Spleen (tissue), 11 donors: ENCODE results near the gene PDE8B. TPM values are rescaled to one million over a fixed set of nuclear protein-coding genes. Genes with fewer than 3 reads are reported as not detected.
A peak's percentile ranks its signal among the peaks of the same experiment; 100 is the strongest.

Experiments
- DNase-seq: peaks from one replicate; pipeline ENCODE4 v3.0.0-alpha.2; 2020
- H3K27ac ChIP-seq, 8 donors: fragments of 200-600 bp; sonication (generic) in 7 of 8; 1 replicate in 4 of 8; 2 replicates in 4 of 8; pipeline versions ENCODE4 v1.5.0 to v1.8.0; 2016 to 2021; ENCODE audit warnings: inconsistent platforms in 4 of 8, mild to moderate bottlenecking in 4 of 8, moderate library complexity in 1 of 8
- H3K27me3 ChIP-seq, 7 donors: fragments of 200-600 bp; sonication (generic) in 6 of 7; replicated peaks in 1 of 7; 1 replicate in 4 of 7; 2 replicates in 3 of 7; pipeline versions ENCODE4 v1.5.0 to v1.8.0; 2016 to 2021; ENCODE audit warnings: inconsistent platforms in 3 of 7, mild to moderate bottlenecking in 1 of 7
- H3K36me3 ChIP-seq, 6 donors: fragments of 200-600 bp; sonication (generic) in 5 of 6; 1 replicate in 4 of 6; 2 replicates in 2 of 6; pipeline versions ENCODE4 v1.5.0 to v1.8.0; 2016 to 2021; ENCODE audit warnings: inconsistent platforms in 2 of 6
- H3K4me1 ChIP-seq, 6 donors: fragments of 200-600 bp; sonication (generic) in 5 of 6; 1 replicate in 3 of 6; 2 replicates in 3 of 6; pipeline versions ENCODE4 v1.5.0 to v1.8.0; 2016 to 2021; ENCODE audit warnings: inconsistent platforms in 3 of 6
- H3K4me3 ChIP-seq, 8 donors: fragments of 200-600 bp; sonication (generic) in 7 of 8; 1 replicate in 4 of 8; 2 replicates in 4 of 8; pipeline versions ENCODE4 v1.5.0 to v1.8.0; 2016 to 2021; ENCODE audit warnings: inconsistent platforms in 4 of 8, mild to moderate bottlenecking in 4 of 8, moderate library complexity in 2 of 8
- H3K9me3 ChIP-seq, 8 donors: fragments of 200-600 bp; sonication (generic) in 7 of 8; 1 replicate in 4 of 8; 2 replicates in 4 of 8; pipeline versions ENCODE4 v1.5.0 to v1.8.0; 2016 to 2021; ENCODE audit warnings: inconsistent platforms in 4 of 8
- CTCF ChIP-seq, 11 experiments: fragments of 200-600 bp in 7 of 11; fragments of 450-650 bp in 4 of 11; sonication (generic) in 4 of 11; IDR thresholded peaks in 8 of 11; conservative IDR thresholded peaks in 3 of 11; 1 replicate in 7 of 11; 2 replicates in 4 of 11; pipeline versions ENCODE4 v1.4.0 to v1.8.0; 2016 to 2021; ENCODE audit warnings: antibody characterized with exemption in 11 of 11, inconsistent platforms in 4 of 11, mild to moderate bottlenecking in 1 of 11
- POLR2A ChIP-seq, 3 donors: fragments of 450-650 bp; IDR thresholded peaks; one replicate each; pipeline ENCODE4 v1.5.1; 2017; ENCODE audit warnings: antibody characterized with exemption in 3 of 3, mild to moderate bottlenecking in 1 of 3
- POLR2AphosphoS5 ChIP-seq, 3 donors: sonication (generic); formaldehyde crosslinking; IDR thresholded peaks; one replicate each; pipeline ENCODE4 v1.5.1; 2017; ENCODE audit warnings: antibody characterized with exemption in 3 of 3
- WGBS, 5 donors: extraction: QIAGEN DNeasy Blood & Tissue Kit in 3 of 5; methylation state at CpG; one replicate each; pipeline versions ENCODE4 v1.1.5 to v1.1.7; 2013 to 2018; 5-methylcytosine and 5-hydroxymethylcytosine counted together
- intact Hi-C: fragments of 100-400 bp; cut with DNase I; formaldehyde crosslinking; loops from one replicate; pipeline ENCODE4 v1.15.0; 2023; ENCODE audit warnings: low total_unique reads
- polyA plus RNA-seq, 3 donors: library from polyadenylated mRNA; stranded (reverse); fragments of 200-250 nt; gene quantifications; one replicate each; pipeline ENCODE4 v1.2.1, GENCODE V29; 2013
- total RNA-seq, 7 donors: library from RNA; depleted of rRNA in 3 of 7; stranded (reverse); fragments of >200 nt in 3 of 7; fragmentation: NEBNext Ultra II Directional in 4 of 7; extraction: Animal tissue kit (Norgen Biotek cat#: 25700) in 4 of 7; gene quantifications; one replicate each; pipeline versions ENCODE4 v1.1.0 to v1.2.1, GENCODE V29; 2016 to 2021
- donor health status: healthy with polysubstance abuse.
- donor health status: DM: no; HTN: no; CAD: no; lungs with moderate emphysema.
- donor health status: DM: no; HTN: no; CAD: no.
- donor health status: Bipolar disorder and iron deficiency.
- donor health status: healthy.
- donor health status: DM: no; HTN: no; CAD: no.
- donor health status: DM: yes; HTN: yes; CAD: no.

The PDE8B gene
- total and polyA plus RNA-seq, 10 donors, result 0.18 to 1.9 (median 0.85) TPM

- TF ChIP-seq POLR2A (IDR thresholded peaks at IDR 0.05), result no peak
- TF ChIP-seq CTCF (IDR thresholded peaks at IDR 0.05 in 8 of 11, conservative IDR thresholded peaks at IDR 0.05 in 3 of 11), result peak in 2 of 11 experiments; percentile 8
- no peak for TF ChIP-seq POLR2AphosphoS5 (IDR thresholded peaks at IDR 0.05)
- Histone ChIP-seq H3K4me3 (no peak overlapping the region), H3K9me3 (no peaks in the 10 kb centered on the region), H3K4me1 (no peaks in the 10 kb centered on the region), H3K27me3 (no peaks in the 10 kb centered on the region), H3K36me3 (no peaks in the 10 kb centered on the region), H3K27ac (no peak overlapping the region)
- 50 to 62% (median 57%) methylated on average over 3 of the region's 3 CpGs for WGBS, 5 donors
- intact Hi-C loops, result no loop called here
- no peak for DNase-seq
Measured at GRCh38 chr5:77239126-77239741, 28.8 kb downstream of the PDE8B start.

- Histone ChIP-seq H3K4me1 (no peaks in the 10 kb centered on the region), H3K9me3 (no peaks in the 10 kb centered on the region), H3K27ac (no peak overlapping the region), H3K27me3 (no peaks in the 10 kb centered on the region), H3K4me3 (no peak overlapping the region), H3K36me3 (no peaks in the 10 kb centered on the region)
- DNase-seq, result no peak
- intact Hi-C loops, result no loop called here
- TF ChIP-seq POLR2AphosphoS5 (IDR thresholded peaks at IDR 0.05), result no peak
- TF ChIP-seq POLR2A (IDR thresholded peaks at IDR 0.05), result no peak
- TF ChIP-seq CTCF (IDR thresholded peaks at IDR 0.05 in 8 of 11, conservative IDR thresholded peaks at IDR 0.05 in 3 of 11), result no peak
- WGBS, 5 donors, result 24 to 69% (median 58%) methylated on average over 1 of the region's 1 CpG
Measured at GRCh38 chr5:77241444-77241843, 31.0 kb downstream of the PDE8B start.

GRCh38 chr5:77249475-77249874, 39.0 kb downstream of the PDE8B start:
- Histone ChIP-seq H3K4me1 (no peaks in the 10 kb centered on the region), H3K27ac (no peak overlapping the region), H3K36me3 (no peaks in the 10 kb centered on the region), H3K9me3 (no peaks in the 10 kb centered on the region), H3K4me3 (no peak overlapping the region), H3K27me3 (no peaks in the 10 kb centered on the region)
- TF ChIP-seq POLR2AphosphoS5 (IDR thresholded peaks at IDR 0.05), result no peak
- no peak for TF ChIP-seq CTCF (IDR thresholded peaks at IDR 0.05 in 8 of 11, conservative IDR thresholded peaks at IDR 0.05 in 3 of 11)
- TF ChIP-seq POLR2A (IDR thresholded peaks at IDR 0.05), result no peak
- 81 to 87% (median 83%) methylated on average over 2 of the region's 2 CpGs for WGBS, 5 donors
- intact Hi-C loops, result no loop called here
- no peak for DNase-seq

- Histone ChIP-seq H3K36me3 (no peaks in the 10 kb centered on the region), H3K9me3 (no peaks in the 10 kb centered on the region), H3K27me3 (peaks cover 0 to 4% (median 0%) of the 10 kb centered on the region in 7 donors), H3K4me3 (no peak overlapping the region), H3K27ac (no peak overlapping the region), H3K4me1 (no peaks in the 10 kb centered on the region)
- intact Hi-C loops, result no loop called here
- WGBS, 5 donors, result 85 to 95% (median 91%) methylated on average over 4 of the region's 4 CpGs
- TF ChIP-seq CTCF (IDR thresholded peaks at IDR 0.05 in 8 of 11, conservative IDR thresholded peaks at IDR 0.05 in 3 of 11) (no peak), POLR2A (IDR thresholded peaks at IDR 0.05) (no peak), POLR2AphosphoS5 (IDR thresholded peaks at IDR 0.05) (no peak)
- no peak for DNase-seq
Measured at GRCh38 chr5:77250021-77250420, 39.5 kb downstream of the PDE8B start.
